Stimulated activated memory B cell treated with anti-CD40 and anti-IgM and Interleukin-4, amounts not matched to agents 10 μg/mL and 1 μg/mL and 100 μg/mL, for 72 hours (primary cell): Measurements from ENCODE around the gene PCNT.
"Not testable (repeated sequence)": the region's sequence is repeated elsewhere in the genome, so short reads cannot be mapped to it uniquely, and the experiment has no call there.

Experiments used
- ATAC-seq: fragments of 150-1000 bp; cut with Tn5 transposase; 2 replicates; pipeline ENCODE4 v1.10.0; 2021
- H3K27ac Mint-ChIP-seq: one replicate; pipeline ENCODE4 v1.8.0; 2022; ENCODE audit warnings: mild to moderate bottlenecking, mixed read lengths
- H3K27me3 Mint-ChIP-seq: one replicate; pipeline ENCODE4 v1.8.0; 2022; ENCODE audit warnings: mixed read lengths
- H3K36me3 Mint-ChIP-seq: one replicate; pipeline ENCODE4 v1.8.0; 2022; ENCODE audit warnings: mixed read lengths
- H3K4me1 Mint-ChIP-seq: one replicate; pipeline ENCODE4 v1.8.0; 2022; ENCODE audit warnings: mixed read lengths
- H3K4me3 Mint-ChIP-seq: one replicate; pipeline ENCODE4 v1.8.0; 2022; ENCODE audit warnings: mild to moderate bottlenecking, moderate library complexity, mixed read lengths
- H3K9me3 Mint-ChIP-seq: one replicate; pipeline ENCODE4 v1.8.0; 2022; ENCODE audit warnings: mixed read lengths

PCNT gene

GRCh38 chr21:46458315-46459023, 134.5 kb downstream of the PCNT start, which contains the start of gene DIP2A:
TSS of gene DIP2A (plus strand) at chr21:46458891. CDS start at chr21:46459132, 241 bp downstream.
- Mint-ChIP-seq H3K36me3 (peaks cover 10% of the 10 kb centered on the region), H3K4me1 (peaks cover 44% of the 10 kb centered on the region), H3K27me3 (no peaks in the 10 kb centered on the region), H3K9me3 (no peaks in the 10 kb centered on the region), H3K4me3 (peak within 1 kb of the TSS; percentile 94), H3K27ac (peak within 1 kb of the TSS; percentile 92)
- peak; percentile 97 for ATAC-seq

- Mint-ChIP-seq H3K27me3 (no peaks in the 10 kb centered on the region), H3K4me1 (peaks cover 44% of the 10 kb centered on the region), H3K27ac (peak overlapping the region; percentile 92), H3K9me3 (no peaks in the 10 kb centered on the region), H3K4me3 (peak overlapping the region; percentile 82), H3K36me3 (peaks cover 10% of the 10 kb centered on the region)
- ATAC-seq, result peak; percentile 53
These were observed 135.0 kb downstream of the PCNT start for GRCh38 chr21:46459024-46459355.

- peak overlapping the region; percentile 84 for H3K4me3 Mint-ChIP-seq
- H3K27me3 Mint-ChIP-seq, result no peaks in the 10 kb centered on the region
- peaks cover 14% of the 10 kb centered on the region for H3K36me3 Mint-ChIP-seq
- H3K27ac Mint-ChIP-seq, result peak overlapping the region; percentile 92
- no peaks in the 10 kb centered on the region for H3K9me3 Mint-ChIP-seq
- no peak for ATAC-seq
- peaks cover 44% of the 10 kb centered on the region for H3K4me1 Mint-ChIP-seq
These were observed 135.6 kb downstream of the PCNT start for GRCh38 chr21:46459356-46460112.

- no peaks in the 10 kb centered on the region for H3K9me3 Mint-ChIP-seq
These were observed 138.0 kb downstream of the PCNT start for GRCh38 chr21:46461909-46462308.

DNA sequence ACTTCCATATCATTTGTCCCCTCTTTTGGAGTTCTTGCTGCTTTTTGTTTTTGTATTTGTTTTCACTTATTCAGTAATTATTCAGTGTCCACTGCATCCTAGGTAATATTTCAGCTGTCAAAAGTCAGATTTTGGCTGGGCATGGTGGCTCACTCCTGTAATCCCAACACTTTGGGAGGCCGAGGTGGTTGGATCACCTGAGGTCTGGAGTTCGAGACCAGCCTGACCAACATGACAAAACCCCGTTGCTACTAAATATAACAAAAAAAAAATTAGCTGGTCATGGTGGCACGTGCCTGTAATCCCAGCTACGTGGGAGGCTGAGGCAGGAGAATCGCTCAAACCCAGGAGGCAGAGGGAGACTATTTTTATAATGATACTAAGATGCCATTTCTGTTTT, 141.2 kb downstream of the PCNT start:
- H3K27ac Mint-ChIP-seq, ATAC-seq: not testable (repeated sequence)

More at GRCh38 chr21:46461909-46462308, 138.0 kb downstream of the PCNT start:
- no peak for ATAC-seq
- H3K27me3 Mint-ChIP-seq, result no peaks in the 10 kb centered on the region
- H3K27ac Mint-ChIP-seq, result peak overlapping the region; percentile 13
- H3K4me3 Mint-ChIP-seq, result no peak overlapping the region
- peaks cover 28% of the 10 kb centered on the region for H3K4me1 Mint-ChIP-seq
- H3K36me3 Mint-ChIP-seq, result peaks cover 11% of the 10 kb centered on the region

GRCh38 chr21:46465651-46466050, 141.7 kb downstream of the PCNT start:
- Mint-ChIP-seq H3K36me3 (peaks cover 18% of the 10 kb centered on the region), H3K4me3 (no peak overlapping the region), H3K9me3 (no peaks in the 10 kb centered on the region), H3K27ac (no peak overlapping the region), H3K27me3 (no peaks in the 10 kb centered on the region), H3K4me1 (peaks cover 12% of the 10 kb centered on the region)
- no peak for ATAC-seq

More for the DNA sequence above, 141.2 kb downstream of the PCNT start:
- not testable (repeated sequence) for H3K4me3 Mint-ChIP-seq, H3K9me3 Mint-ChIP-seq, H3K27me3 Mint-ChIP-seq
- Mint-ChIP-seq H3K36me3 (peaks cover 18% of the 10 kb centered on the region), H3K4me1 (peaks cover 12% of the 10 kb centered on the region)

DNA sequence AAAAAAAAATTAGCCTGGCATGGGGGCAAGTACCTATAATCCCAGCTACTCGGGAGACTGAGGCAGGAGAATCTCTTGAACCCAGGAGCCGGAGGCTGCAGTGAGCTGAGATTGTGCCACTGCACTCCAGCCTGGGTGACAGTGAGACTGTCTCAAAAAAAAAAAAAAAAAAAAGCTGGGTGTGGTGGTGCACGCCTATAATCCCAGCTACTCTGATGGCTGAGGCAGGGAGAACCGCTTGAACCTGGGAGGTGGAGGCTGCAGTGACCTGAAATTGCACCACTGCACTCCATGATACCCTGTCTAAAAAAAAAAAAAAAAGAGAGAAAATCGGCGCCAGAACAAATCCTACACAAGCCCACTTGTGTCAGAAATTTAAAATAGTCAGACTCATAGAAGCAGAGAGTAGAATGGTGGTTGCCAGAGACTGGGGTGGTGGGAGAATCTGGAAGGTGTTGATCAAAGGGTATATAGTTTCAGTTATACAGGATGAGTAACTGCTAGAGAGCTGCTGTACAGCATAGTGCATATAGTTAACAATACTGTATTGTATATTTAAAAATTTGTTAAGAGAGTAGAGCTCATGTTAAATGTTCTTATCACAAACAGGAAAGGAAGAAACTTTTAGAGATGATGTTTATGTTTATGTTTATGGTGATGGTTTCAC, 144.3 kb downstream of the PCNT start:
- no peaks in the 10 kb centered on the region for H3K9me3 Mint-ChIP-seq
- H3K4me1 Mint-ChIP-seq, result peaks cover 8% of the 10 kb centered on the region
- H3K27ac Mint-ChIP-seq, result no peak overlapping the region
- H3K36me3 Mint-ChIP-seq, result peaks cover 18% of the 10 kb centered on the region
- no peak for ATAC-seq
- no peak overlapping the region for H3K4me3 Mint-ChIP-seq
- no peaks in the 10 kb centered on the region for H3K27me3 Mint-ChIP-seq

GRCh38 chr21:46469275-46469674, 145.3 kb downstream of the PCNT start:
- Mint-ChIP-seq H3K27ac (no peak overlapping the region), H3K4me3 (no peak overlapping the region), H3K27me3 (no peaks in the 10 kb centered on the region), H3K4me1 (peaks cover 16% of the 10 kb centered on the region), H3K36me3 (peaks cover 17% of the 10 kb centered on the region), H3K9me3 (no peaks in the 10 kb centered on the region)
- no peak for ATAC-seq

DNA sequence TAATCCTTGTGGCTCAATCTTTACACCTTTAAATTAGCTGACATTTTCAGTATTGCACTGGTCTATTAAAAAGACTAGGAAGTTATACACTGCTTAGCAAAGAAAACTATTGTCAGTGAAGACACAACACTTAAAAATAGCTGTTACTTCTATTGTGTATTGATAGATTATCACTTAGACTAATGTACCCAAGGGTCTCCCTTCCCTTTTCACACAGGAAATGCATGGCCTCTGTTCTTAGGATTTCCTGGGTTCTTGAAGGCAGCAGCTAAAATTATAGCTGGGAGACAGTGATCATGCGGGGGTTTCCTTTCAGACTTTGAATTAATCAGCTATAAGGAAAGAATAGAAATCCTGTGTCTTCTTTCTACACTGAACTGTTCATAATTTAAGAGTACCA, 147.6 kb downstream of the PCNT start:
- Mint-ChIP-seq H3K4me1 (peaks cover 23% of the 10 kb centered on the region), H3K27me3 (no peaks in the 10 kb centered on the region), H3K9me3 (no peaks in the 10 kb centered on the region), H3K27ac (no peak overlapping the region), H3K36me3 (peaks cover 12% of the 10 kb centered on the region), H3K4me3 (no peak overlapping the region)
- ATAC-seq, result no peak

DNA sequence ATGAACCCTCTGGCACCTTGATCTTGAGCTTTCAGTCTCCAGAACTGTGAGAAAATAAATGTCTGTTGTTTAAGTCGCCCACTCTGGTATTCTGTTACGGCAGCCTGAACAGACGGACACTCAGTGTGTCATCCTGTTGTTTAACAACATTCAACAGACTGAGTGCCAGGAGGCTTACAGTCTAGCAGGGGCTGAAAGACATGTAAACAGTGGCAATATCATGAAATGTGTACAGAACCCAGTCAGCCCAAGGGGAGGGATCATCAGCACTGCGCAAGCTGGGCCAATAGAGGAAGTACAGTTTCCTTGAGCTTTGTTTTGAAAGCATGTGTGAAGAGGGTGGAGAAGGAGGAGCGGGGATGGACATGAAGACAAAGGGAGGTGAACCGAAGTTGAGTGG, 148.3 kb downstream of the PCNT start:
- ATAC-seq, result no peak
- no peak overlapping the region for H3K4me3 Mint-ChIP-seq
- H3K36me3 Mint-ChIP-seq, result peaks cover 12% of the 10 kb centered on the region
- no peak overlapping the region for H3K27ac Mint-ChIP-seq
- peaks cover 23% of the 10 kb centered on the region for H3K4me1 Mint-ChIP-seq
- no peaks in the 10 kb centered on the region for H3K27me3 Mint-ChIP-seq
- no peaks in the 10 kb centered on the region for H3K9me3 Mint-ChIP-seq

- H3K36me3 Mint-ChIP-seq, result peaks cover 16% of the 10 kb centered on the region
- peaks cover 23% of the 10 kb centered on the region for H3K4me1 Mint-ChIP-seq
- no peaks in the 10 kb centered on the region for H3K27me3 Mint-ChIP-seq
- H3K9me3 Mint-ChIP-seq, result no peaks in the 10 kb centered on the region
- no peak for ATAC-seq
- no peak overlapping the region for H3K4me3 Mint-ChIP-seq
- peak overlapping the region; percentile 2 for H3K27ac Mint-ChIP-seq
These were observed 150.4 kb downstream of the PCNT start for GRCh38 chr21:46474382-46474781.

DNA sequence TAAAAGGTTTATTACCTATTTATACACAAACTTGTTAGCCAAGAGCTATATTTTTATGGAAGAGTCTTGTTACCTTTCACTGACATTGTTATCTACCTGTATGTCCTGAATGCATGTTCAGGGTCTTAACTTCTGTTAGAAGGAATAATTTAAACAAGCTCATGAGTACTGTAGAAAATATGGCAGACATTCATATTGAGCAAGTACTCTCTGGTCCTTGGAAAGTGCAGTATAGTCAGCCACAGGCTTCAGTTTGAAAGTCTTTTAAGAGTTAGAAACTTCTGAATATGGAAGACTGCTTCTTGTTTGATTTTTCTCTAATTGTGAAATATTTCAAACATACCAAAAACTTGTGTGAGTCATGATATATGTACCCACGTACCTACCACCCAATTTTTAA, 151.3 kb downstream of the PCNT start:
- ATAC-seq, result no peak
- H3K4me1 Mint-ChIP-seq, result peaks cover 23% of the 10 kb centered on the region

GRCh38 chr21:46477765-46478164, 153.8 kb downstream of the PCNT start:
- Mint-ChIP-seq H3K4me3 (no peak overlapping the region), H3K4me1 (peaks cover 17% of the 10 kb centered on the region), H3K36me3 (peaks cover 28% of the 10 kb centered on the region), H3K27me3 (no peaks in the 10 kb centered on the region), H3K9me3 (no peaks in the 10 kb centered on the region), H3K27ac (no peak overlapping the region)
- no peak for ATAC-seq

More for the DNA sequence above, 151.3 kb downstream of the PCNT start:
- H3K4me3 Mint-ChIP-seq, result no peak overlapping the region
- H3K36me3 Mint-ChIP-seq, result peaks cover 17% of the 10 kb centered on the region
- no peaks in the 10 kb centered on the region for H3K9me3 Mint-ChIP-seq
- H3K27ac Mint-ChIP-seq, result no peak overlapping the region
- no peaks in the 10 kb centered on the region for H3K27me3 Mint-ChIP-seq

DNA sequence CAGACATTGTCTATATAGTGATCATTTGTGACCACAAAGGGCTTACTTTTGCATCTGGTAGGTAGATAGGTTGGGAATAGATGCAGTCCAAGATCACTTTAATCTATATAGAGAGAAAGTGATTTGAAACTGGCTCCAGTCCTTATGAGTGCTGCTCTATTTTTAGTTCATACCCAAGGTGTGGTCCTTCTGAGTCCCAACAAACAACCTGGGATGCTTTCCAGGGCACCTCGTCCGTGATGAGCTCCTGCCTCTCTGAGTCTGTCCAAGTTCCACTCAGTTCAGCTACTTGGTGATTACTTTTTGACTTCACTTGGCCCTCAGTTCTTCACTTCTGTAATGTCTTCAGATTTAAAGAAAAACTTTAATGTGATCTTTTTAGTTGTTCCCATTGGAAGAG, 155.0 kb downstream of the PCNT start:
- Mint-ChIP-seq H3K9me3 (no peaks in the 10 kb centered on the region), H3K27me3 (no peaks in the 10 kb centered on the region), H3K27ac (no peak overlapping the region), H3K4me1 (peaks cover 22% of the 10 kb centered on the region), H3K4me3 (no peak overlapping the region), H3K36me3 (peaks cover 28% of the 10 kb centered on the region)
- no peak for ATAC-seq

- Mint-ChIP-seq H3K27me3 (no peaks in the 10 kb centered on the region), H3K9me3 (no peaks in the 10 kb centered on the region), H3K36me3 (peaks cover 33% of the 10 kb centered on the region), H3K4me1 (peaks cover 12% of the 10 kb centered on the region), H3K4me3 (no peak overlapping the region), H3K27ac (no peak overlapping the region)
- ATAC-seq, result no peak
These were observed 156.5 kb downstream of the PCNT start for GRCh38 chr21:46480466-46480865.
